B cell (primary cell): ENCODE measurements around the gene RTN4RL1. TPM values are rescaled to one million over a fixed set of nuclear protein-coding genes. Genes with fewer than 3 reads are reported as not detected.

Source experiments
- ATAC-seq: fragments of 200-7000 bp; cut with Tn5 transposase; one replicate; pipeline ENCODE4 v1.10.0; 2021; ENCODE audit warnings: low read depth, mild to moderate bottlenecking, moderate number of reproducible peaks, moderate library complexity
- CTCF ChIA-PET: fragments of 350-600 bp; sonication (Branson Sonifier 250); formaldehyde crosslinking; loops from one replicate; lab custom pipeline; 2021; ENCODE audit warnings: antibody characterized with exemption, inconsistent platforms; lab: Charles Lee
- POLR2A ChIA-PET: fragments of 350-600 bp; sonication (Branson Sonifier 250); formaldehyde crosslinking; loops from one replicate; lab custom pipeline; 2021; ENCODE audit warnings: antibody characterized with exemption; lab: Charles Lee
- DNase-seq: peaks from one replicate; pipeline ENCODE4 v3.0.0; 2013
- H2AFZ ChIP-seq: 2 replicates; pipeline ENCODE4 v1.6.1; 2012; ENCODE audit warnings: mild to moderate bottlenecking, low read depth, low read length; ENCODE audit not compliant: insufficient read depth, poor library complexity, severe bottlenecking
- H3K27ac ChIP-seq, 2 donors: 1 replicate in 1 of 2; 2 replicates in 1 of 2; pipeline ENCODE4 v1.5.1; 2012 to 2013; ENCODE audit warnings: low read length in 2 of 2, mild to moderate bottlenecking in 2 of 2, moderate library complexity in 1 of 2
- H3K27me3 ChIP-seq, 4 experiments: fragments of 200-600 bp in 1 of 4; sonication (generic) in 1 of 4; replicated peaks in 1 of 4; 1 replicate in 2 of 4; 2 replicates in 2 of 4; pipeline versions ENCODE4 v1.6.1 to v1.7.0; 2013 to 2016; ENCODE audit warnings: low read length in 3 of 4, mild to moderate bottlenecking in 2 of 4, mixed read lengths in 1 of 4, moderate library complexity in 1 of 4; ENCODE audit not compliant: insufficient read depth in 4 of 4, control insufficient read depth in 3 of 4; ENCODE audit errors: control extremely low read depth in 1 of 4
- H3K36me3 ChIP-seq, 2 experiments: replicated peaks in 1 of 2; 1 replicate in 1 of 2; 2 replicates in 1 of 2; pipeline versions ENCODE4 v1.6.1 to v1.7.1; 2013; ENCODE audit warnings: low read length in 1 of 2; ENCODE audit not compliant: insufficient read depth in 2 of 2, control insufficient read depth in 1 of 2; ENCODE audit errors: control extremely low read depth in 1 of 2, extremely low read depth in 1 of 2
- H3K4me1 ChIP-seq, 2 donors: fragments of 200-600 bp in 1 of 2; sonication (generic) in 1 of 2; 1 replicate in 1 of 2; 2 replicates in 1 of 2; pipeline versions ENCODE4 v1.5.1 to v1.6.1; 2013 to 2017; ENCODE audit warnings: low read length in 2 of 2; ENCODE audit not compliant: control insufficient read depth in 2 of 2, insufficient read depth in 2 of 2
- H3K4me2 ChIP-seq: replicated peaks from 2 replicates; pipeline ENCODE3; 2012; ENCODE audit warnings: mild to moderate bottlenecking, low read depth, low read length; ENCODE audit not compliant: poor library complexity, severe bottlenecking
- H3K4me3 ChIP-seq, 5 experiments: fragments of 200-600 bp in 1 of 5; sonication (generic) in 1 of 5; 1 replicate in 3 of 5; 2 replicates in 2 of 5; pipeline versions ENCODE4 v1.5.1 to v1.7.0; 2011 to 2016; ENCODE audit warnings: low read length in 4 of 5, mild to moderate bottlenecking in 4 of 5, low read depth in 2 of 5, control low read depth in 1 of 5, moderate library complexity in 1 of 5; ENCODE audit not compliant: insufficient read depth in 1 of 5; ENCODE audit errors: control extremely low read depth in 1 of 5, extremely low read depth in 1 of 5
- H3K79me2 ChIP-seq: fragments of 200-600 bp; sonication (generic); one replicate; pipeline ENCODE4 v1.6.0; 2016; ENCODE audit warnings: low read length; ENCODE audit not compliant: control insufficient read depth, insufficient read depth
- H3K9ac ChIP-seq: fragments of 200-600 bp; sonication (generic); 2 replicates; pipeline ENCODE4 v1.6.1; 2017; ENCODE audit warnings: mild to moderate bottlenecking, low read length, moderate library complexity
- H3K9me3 ChIP-seq, 3 donors: one replicate each; pipeline versions ENCODE4 v1.6.1 to v1.7.1; 2013; ENCODE audit warnings: low read length in 2 of 3; ENCODE audit not compliant: control insufficient read depth in 2 of 3, insufficient read depth in 1 of 3; ENCODE audit errors: control extremely low read depth in 1 of 3
- H4K20me1 ChIP-seq: 2 replicates; pipeline ENCODE4 v1.6.0; 2012; ENCODE audit warnings: mild to moderate bottlenecking, low read length; ENCODE audit not compliant: insufficient read depth, control insufficient read depth, poor library complexity, severe bottlenecking
- H3K27ac Mint-ChIP-seq: one replicate; pipeline ENCODE4 v1.8.0; 2021; ENCODE audit warnings: mixed read lengths
- H3K27me3 Mint-ChIP-seq: one replicate; pipeline ENCODE4 v1.8.0; 2021; ENCODE audit warnings: mixed read lengths
- H3K4me1 Mint-ChIP-seq: one replicate; pipeline ENCODE4 v1.8.0; 2021; ENCODE audit warnings: mixed read lengths
- H3K4me3 Mint-ChIP-seq: one replicate; pipeline ENCODE4 v1.8.0; 2021; ENCODE audit warnings: mixed read lengths
- H3K9me3 Mint-ChIP-seq: one replicate; pipeline ENCODE4 v1.8.0; 2022; ENCODE audit warnings: mixed read lengths; ENCODE audit not compliant: insufficient read depth
- CTCF ChIP-seq: fragments of 200-600 bp; IDR thresholded peaks from one replicate; pipeline ENCODE4 v1.8.0; 2022; ENCODE audit warnings: antibody characterized with exemption, mild to moderate bottlenecking
- EZH2 ChIP-seq: IDR thresholded peaks from 2 replicates; pipeline ENCODE4 v1.6.1; 2012; ENCODE audit warnings: borderline replicate concordance, low read depth, mild to moderate bottlenecking, moderate library complexity, low read length; ENCODE audit not compliant: insufficient read depth, poor library complexity, severe bottlenecking
- WGBS: methylation state at CpG from one replicate; pipeline ENCODE4 v1.1.5; 2013; ENCODE audit warnings: missing lambda C conversion rate; ENCODE audit not compliant: insufficient coverage; 5-methylcytosine and 5-hydroxymethylcytosine counted together
- intact Hi-C: fragments of 100-400 bp; cut with micrococcal nuclease; formaldehyde crosslinking; loops from one replicate; pipeline ENCODE4 v1.10.0; 2022
- polyA plus RNA-seq: library from polyadenylated mRNA; depleted of rRNA; stranded (reverse); fragments of >200 nt; gene quantifications from 2 replicates; pipeline ENCODE4 v1.2.3, GENCODE V29; 2012
- total RNA-seq, 2 donors: library from RNA; stranded (reverse); fragments of 120-200 nt in 1 of 2; gene quantifications; 1 replicate in 1 of 2; 2 replicates in 1 of 2; pipeline versions ENCODE4 v1.2.3 to v1.2.4, GENCODE V29; 2013 to 2022

RTN4RL1 gene
- total and polyA plus RNA-seq, 2 donors (not counting 1 experiment from before 2014, with no cell fraction given), result 0.03 to 0.07 TPM

GRCh38 chr17:1999557-2000251 lies 25.4 kb downstream of the RTN4RL1 start:
- 47% methylated on average over 12 of the region's 13 CpGs for WGBS
- peaks cover 35% of the 10 kb centered on the region for H3K27me3 Mint-ChIP-seq
- no peak overlapping the region for H3K27ac ChIP-seq
- POLR2A ChIA-PET, result no interaction called here
- TF ChIP-seq EZH2 (no peak), CTCF (no peak)
- H3K4me1 ChIP-seq, result no peaks in the 10 kb centered on the region
- H3K27ac Mint-ChIP-seq, result no peak overlapping the region
- H3K4me1 Mint-ChIP-seq, result peaks cover 5% of the 10 kb centered on the region
- peaks cover 0 to 25% (median 7%) of the 10 kb centered on the region in 4 experiments for H3K27me3 ChIP-seq
- ATAC-seq (no peak), DNase-seq (no peak)
- H3K4me3 Mint-ChIP-seq, result peak overlapping the region; percentile 29
- no peak overlapping the region for H3K4me2 ChIP-seq
- CTCF ChIA-PET, result interaction anchor here (1.3 kb wide), 1 partner anchor 245 kb away, joined by 3 read pairs; no protein-coding TSS in a partner anchor
- H3K9ac ChIP-seq, result no peak overlapping the region
- intact Hi-C loops, result no loop called here
- no peaks in the 10 kb centered on the region for H3K36me3 ChIP-seq
- no peaks in the 10 kb centered on the region for H4K20me1 ChIP-seq
- no peaks in the 10 kb centered on the region for H3K79me2 ChIP-seq
- H3K4me3 ChIP-seq, result no peak overlapping the region
- no peak overlapping the region for H2AFZ ChIP-seq
- H3K9me3 Mint-ChIP-seq, result no peaks in the 10 kb centered on the region
- H3K9me3 ChIP-seq, result peaks cover 0 to 6% (median 0%) of the 10 kb centered on the region in 3 donors
